Neural crest cell (in vitro differentiated cells): ENCODE measurements around the gene ADGB. TPM values are rescaled to one million over a fixed set of nuclear protein-coding genes. Genes with fewer than 3 reads are reported as not detected.

ENCODE experiments used
- DNase-seq: peaks from one replicate; pipeline ENCODE4 v3.0.0; 2021; ENCODE audit warnings: low read depth, mixed read lengths, low spot score
- H3K27ac Mint-ChIP-seq: one replicate; pipeline ENCODE4 v1.8.0; 2021; ENCODE audit warnings: mild to moderate bottlenecking, mixed read lengths; ENCODE audit not compliant: unreplicated experiment
- H3K27me3 Mint-ChIP-seq: 2 replicates; pipeline ENCODE4 v1.8.0; 2021; ENCODE audit warnings: low read depth, mild to moderate bottlenecking, mixed read lengths
- H3K36me3 Mint-ChIP-seq: 2 replicates; pipeline ENCODE4 v1.8.0; 2021; ENCODE audit warnings: low read depth, mild to moderate bottlenecking, mixed read lengths
- H3K4me1 Mint-ChIP-seq: 2 replicates; pipeline ENCODE4 v1.8.0; 2021; ENCODE audit warnings: mixed read lengths
- H3K4me3 Mint-ChIP-seq: one replicate; pipeline ENCODE4 v1.8.0; 2021; ENCODE audit warnings: mild to moderate bottlenecking, mixed read lengths
- H3K9me3 Mint-ChIP-seq: 2 replicates; pipeline ENCODE4 v1.8.0; 2021; ENCODE audit warnings: mixed read lengths
- total RNA-seq: library from RNA; stranded (reverse); gene quantifications from 2 replicates; pipeline ENCODE4 v1.2.1, GENCODE V29; 2021
- TF ChIP-seq, protein P1 (sequence below): fragments of 200-600 bp; sonication (generic); conservative IDR thresholded peaks from 2 replicates; pipeline ENCODE4 v1.5.0; 2021; ENCODE audit warnings: antibody characterized with exemption, mild to moderate bottlenecking

ADGB gene
- total RNA-seq, 1 donor from 2014 or later, result not detected

DNA sequence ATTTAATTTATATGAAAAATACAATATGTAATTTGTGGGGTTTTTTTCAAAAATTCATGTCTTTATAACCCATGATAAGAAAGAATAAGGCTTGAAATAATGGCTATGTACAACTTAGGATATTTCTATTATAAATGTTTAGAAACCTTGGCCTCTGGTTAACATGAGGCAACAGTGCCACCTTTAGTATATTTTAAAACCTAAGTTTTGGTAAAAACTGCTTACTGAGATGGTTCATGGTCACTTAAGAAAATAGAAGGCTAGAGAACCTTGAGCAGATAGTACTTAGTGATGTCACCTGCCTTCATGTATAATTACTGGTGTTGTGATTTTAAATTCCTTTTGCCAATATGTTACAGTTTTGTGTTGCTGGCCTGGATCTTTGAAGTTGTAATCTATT is 176.4 kb downstream of the ADGB start:
- Mint-ChIP-seq H3K27me3 (no peaks in the 10 kb centered on the region), H3K9me3 (no peaks in the 10 kb centered on the region), H3K4me1 (no peaks in the 10 kb centered on the region), H3K36me3 (no peaks in the 10 kb centered on the region), H3K4me3 (no peak overlapping the region), H3K27ac (no peak overlapping the region)
- TF ChIP-seq, protein P1, sequence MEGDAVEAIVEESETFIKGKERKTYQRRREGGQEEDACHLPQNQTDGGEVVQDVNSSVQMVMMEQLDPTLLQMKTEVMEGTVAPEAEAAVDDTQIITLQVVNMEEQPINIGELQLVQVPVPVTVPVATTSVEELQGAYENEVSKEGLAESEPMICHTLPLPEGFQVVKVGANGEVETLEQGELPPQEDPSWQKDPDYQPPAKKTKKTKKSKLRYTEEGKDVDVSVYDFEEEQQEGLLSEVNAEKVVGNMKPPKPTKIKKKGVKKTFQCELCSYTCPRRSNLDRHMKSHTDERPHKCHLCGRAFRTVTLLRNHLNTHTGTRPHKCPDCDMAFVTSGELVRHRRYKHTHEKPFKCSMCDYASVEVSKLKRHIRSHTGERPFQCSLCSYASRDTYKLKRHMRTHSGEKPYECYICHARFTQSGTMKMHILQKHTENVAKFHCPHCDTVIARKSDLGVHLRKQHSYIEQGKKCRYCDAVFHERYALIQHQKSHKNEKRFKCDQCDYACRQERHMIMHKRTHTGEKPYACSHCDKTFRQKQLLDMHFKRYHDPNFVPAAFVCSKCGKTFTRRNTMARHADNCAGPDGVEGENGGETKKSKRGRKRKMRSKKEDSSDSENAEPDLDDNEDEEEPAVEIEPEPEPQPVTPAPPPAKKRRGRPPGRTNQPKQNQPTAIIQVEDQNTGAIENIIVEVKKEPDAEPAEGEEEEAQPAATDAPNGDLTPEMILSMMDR, result peak; percentile 15
- no peak for DNase-seq

DNA sequence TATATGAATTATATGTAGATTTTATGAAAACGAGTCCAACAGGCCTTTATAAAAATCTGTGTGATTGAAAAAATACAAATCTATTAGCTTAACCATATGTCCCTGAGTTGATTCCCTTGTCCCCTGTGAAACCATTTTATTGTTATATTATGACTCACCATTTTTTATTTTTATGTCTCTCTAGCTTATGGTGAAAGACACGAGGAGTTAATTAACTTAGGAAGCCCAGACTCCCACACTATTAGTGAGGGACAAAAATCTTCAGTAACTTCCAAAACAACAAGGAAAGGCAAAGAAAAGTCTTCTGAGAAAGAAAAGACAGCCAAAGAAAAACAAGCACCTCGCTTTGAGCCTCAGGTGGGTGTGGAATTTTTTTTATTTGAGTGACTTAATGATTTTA is 183.1 kb downstream of the ADGB start:
- no peaks in the 10 kb centered on the region for H3K27me3 Mint-ChIP-seq
- TF ChIP-seq, protein P1, result no peak
- no peak for DNase-seq

DNA sequence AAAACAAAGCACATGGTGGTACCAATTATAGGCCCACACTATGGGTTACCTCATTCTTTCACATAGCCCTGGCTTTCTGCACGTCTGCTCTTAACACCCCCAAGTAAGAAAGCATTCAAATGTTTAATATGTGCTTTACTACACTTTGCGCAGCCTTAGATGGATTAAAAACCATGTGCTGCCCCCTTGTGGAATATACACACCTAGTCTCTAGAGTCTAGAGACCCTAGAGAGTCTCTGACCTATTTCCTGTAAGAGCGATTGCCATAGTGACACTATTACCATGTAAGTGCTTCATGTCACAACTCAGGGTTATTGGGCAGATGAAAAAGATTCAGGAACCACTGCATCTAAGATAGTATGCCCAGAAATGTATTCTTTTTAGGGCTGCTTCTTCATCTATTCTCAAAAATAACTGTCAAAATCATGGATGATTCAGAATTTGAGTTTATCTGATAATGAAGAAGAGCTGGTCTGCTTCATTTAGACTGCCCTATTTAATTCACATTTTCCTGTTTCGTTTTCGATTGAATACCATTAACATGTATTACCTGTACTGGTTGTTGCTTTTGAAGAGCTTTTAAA is 186.3 kb downstream of the ADGB start:
- Mint-ChIP-seq H3K36me3 (no peaks in the 10 kb centered on the region), H3K4me1 (no peaks in the 10 kb centered on the region), H3K27ac (no peak overlapping the region), H3K27me3 (no peaks in the 10 kb centered on the region), H3K4me3 (no peak overlapping the region), H3K9me3 (no peaks in the 10 kb centered on the region)
- TF ChIP-seq, protein P1, result peak; percentile 67
- DNase-seq, result peak; percentile 13

More for the DNA sequence above, 183.1 kb downstream of the ADGB start:
- no peak overlapping the region for H3K4me3 Mint-ChIP-seq
- H3K27ac Mint-ChIP-seq, result no peak overlapping the region
- H3K4me1 Mint-ChIP-seq, result no peaks in the 10 kb centered on the region
- no peaks in the 10 kb centered on the region for H3K9me3 Mint-ChIP-seq
- no peaks in the 10 kb centered on the region for H3K36me3 Mint-ChIP-seq

DNA sequence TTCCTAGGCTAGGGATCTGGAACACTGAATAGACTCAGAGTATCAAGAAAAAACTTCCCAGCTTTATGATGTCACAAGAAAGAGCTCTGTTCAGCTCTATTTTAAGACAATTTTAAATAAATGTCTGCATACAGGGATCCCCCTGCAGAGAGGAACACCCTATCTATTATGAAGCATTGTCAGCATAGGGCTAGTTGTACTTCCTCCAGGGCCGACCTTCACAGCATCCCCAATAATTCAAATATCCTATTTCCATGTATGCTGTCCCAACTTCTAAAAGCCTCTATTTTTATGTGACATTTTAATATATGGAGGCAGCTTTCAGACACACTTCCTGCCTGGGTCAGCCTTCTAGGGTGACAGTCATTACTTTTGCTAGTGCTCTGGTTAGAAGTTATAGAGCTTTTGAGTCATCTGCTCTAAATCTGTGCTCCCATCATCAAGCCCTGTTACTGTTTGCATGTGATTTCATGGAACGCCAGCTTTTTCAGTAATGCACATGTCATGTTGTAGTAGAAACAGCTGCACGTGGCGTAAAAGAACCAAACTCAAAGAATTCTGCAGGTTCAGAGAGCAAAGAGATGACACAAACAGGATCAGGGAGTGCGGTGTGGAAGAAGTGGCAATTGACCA is 189.2 kb downstream of the ADGB start:
- H3K4me1 Mint-ChIP-seq, result no peaks in the 10 kb centered on the region
- no peaks in the 10 kb centered on the region for H3K36me3 Mint-ChIP-seq
- no peak for DNase-seq
- H3K9me3 Mint-ChIP-seq, result peaks cover 3% of the 10 kb centered on the region
- TF ChIP-seq, protein P1, result no peak
- H3K4me3 Mint-ChIP-seq, result no peak overlapping the region
- no peak overlapping the region for H3K27ac Mint-ChIP-seq
- H3K27me3 Mint-ChIP-seq, result no peaks in the 10 kb centered on the region

DNA sequence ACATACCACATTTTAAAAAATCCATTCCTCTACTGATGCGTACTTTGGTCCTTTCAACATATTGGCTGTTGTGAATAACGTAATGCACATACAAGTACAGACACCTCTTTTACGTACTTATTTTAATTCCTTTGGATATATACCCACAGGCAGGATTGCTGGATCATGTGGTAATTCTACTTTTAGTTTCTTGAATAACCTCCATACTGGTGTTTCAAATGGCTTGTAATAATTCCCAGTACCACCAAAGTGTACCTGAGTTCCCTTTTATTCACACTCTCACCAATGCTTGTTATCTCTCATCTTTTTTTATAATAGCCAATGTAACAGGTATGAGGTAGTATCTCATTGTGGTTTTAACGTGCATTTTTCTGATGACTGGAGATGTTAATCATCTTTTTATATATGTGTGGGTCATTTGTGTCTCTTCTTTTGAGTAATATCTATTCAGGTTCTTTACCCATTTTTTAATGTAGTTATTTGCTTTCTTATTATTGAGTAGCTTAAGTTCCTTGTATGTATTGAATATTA is 191.9 kb downstream of the ADGB start:
- Mint-ChIP-seq H3K9me3 (peaks cover 6% of the 10 kb centered on the region), H3K4me3 (no peak overlapping the region), H3K27ac (no peak overlapping the region), H3K36me3 (no peaks in the 10 kb centered on the region), H3K4me1 (no peaks in the 10 kb centered on the region), H3K27me3 (no peaks in the 10 kb centered on the region)
- TF ChIP-seq, protein P1, result no peak
- no peak for DNase-seq
